ENCODE results near the gene PRKG2. TPM values are rescaled to one million over a fixed set of nuclear protein-coding genes. Genes with fewer than 3 reads are reported as not detected.

The PRKG2 gene
- total RNA-seq, 2 experiments from 2014 or later = 1.0 to 1.1 TPM

- no peaks in the 10 kb centered on the region for H3K9me2 ChIP-seq (ENCODE audit: insufficient read depth, low read length)
- CTCF ChIA-PET (ENCODE audit: unreplicated experiment) = no interaction called here
Measured at GRCh38 chr4:81198609-81199008, 16.4 kb downstream of the PRKG2 start.

DNA sequence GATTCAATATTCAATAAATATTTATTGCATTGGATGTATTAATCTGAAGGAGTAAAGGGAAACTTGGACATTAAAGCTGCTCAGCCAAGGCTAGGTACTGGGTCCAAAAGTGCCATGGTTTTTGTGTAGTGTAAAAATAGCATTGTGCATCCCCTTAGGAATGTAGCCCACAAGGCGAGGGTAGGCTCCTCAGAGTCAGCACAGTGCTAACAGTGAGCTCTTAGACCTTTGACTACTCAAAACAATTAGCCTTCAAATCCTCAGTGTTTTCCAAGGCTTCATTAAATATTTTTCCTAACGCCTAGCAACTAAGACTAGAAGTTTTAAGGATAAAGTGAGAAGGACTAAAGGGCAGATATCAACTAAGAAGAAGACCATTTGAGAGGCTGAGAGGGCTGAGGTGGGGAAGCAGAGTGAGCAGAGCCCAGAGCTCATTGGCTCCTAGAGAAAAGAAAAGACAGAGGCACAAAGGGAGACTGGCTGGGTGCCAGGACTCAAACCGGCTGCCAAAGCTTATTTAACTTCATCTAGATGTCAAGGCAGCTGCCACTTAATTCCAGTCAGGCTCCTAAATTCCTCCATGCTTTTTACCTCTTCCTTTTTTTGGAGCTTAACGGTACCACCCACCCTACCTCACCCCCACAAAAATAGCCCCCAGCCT, 17.0 kb downstream of the PRKG2 start:
- intact Hi-C loops (cut with micrococcal nuclease; ENCODE audit: unreplicated experiment) = no loop called here
- POLR2A ChIA-PET = interaction anchor here (1.1 kb wide), 1 partner anchor 46 kb away, joined by 5 read pairs; no protein-coding TSS in a partner anchor

More at GRCh38 chr4:81198609-81199008, 16.4 kb downstream of the PRKG2 start:
- Histone ChIP-seq H3K79me2 (ENCODE audit: insufficient read depth, low read depth, low read length) (no peaks in the 10 kb centered on the region), H3K4me3 (ENCODE audit: low read depth, low read length, poor library complexity, severe bottlenecking) (no peak overlapping the region), H2AFZ (ENCODE audit: low read length) (no peak overlapping the region), H4K20me1 (ENCODE audit: insufficient read depth, low read length) (no peaks in the 10 kb centered on the region), H3K4me2 (ENCODE audit: low read length) (no peak overlapping the region), H3K36me3 (ENCODE audit: insufficient read depth, low read length) (no peaks in the 10 kb centered on the region), H3K27ac (ENCODE audit: low read depth, low read length, poor library complexity, severe bottlenecking) (no peak overlapping the region), H3K9me3 (ENCODE audit: low read length) (no peaks in the 10 kb centered on the region), H3K4me1 (ENCODE audit: insufficient read depth, low read length, poor library complexity, severe bottlenecking) (no peaks in the 10 kb centered on the region)
- intact Hi-C loops (cut with micrococcal nuclease; ENCODE audit: unreplicated experiment) = no loop called here
- POLR2A ChIA-PET = interaction anchor here (1.1 kb wide), 1 partner anchor 46 kb away, joined by 5 read pairs; no protein-coding TSS in a partner anchor
- no peak for DNase-seq (ENCODE audit: low spot score)
- no peak for TF ChIP-seq EZH2phosphoT487 (IDR thresholded peaks at IDR 0.05; ENCODE audit: borderline replicate concordance, low read depth, low read length)
- TF ChIP-seq, protein P1, sequence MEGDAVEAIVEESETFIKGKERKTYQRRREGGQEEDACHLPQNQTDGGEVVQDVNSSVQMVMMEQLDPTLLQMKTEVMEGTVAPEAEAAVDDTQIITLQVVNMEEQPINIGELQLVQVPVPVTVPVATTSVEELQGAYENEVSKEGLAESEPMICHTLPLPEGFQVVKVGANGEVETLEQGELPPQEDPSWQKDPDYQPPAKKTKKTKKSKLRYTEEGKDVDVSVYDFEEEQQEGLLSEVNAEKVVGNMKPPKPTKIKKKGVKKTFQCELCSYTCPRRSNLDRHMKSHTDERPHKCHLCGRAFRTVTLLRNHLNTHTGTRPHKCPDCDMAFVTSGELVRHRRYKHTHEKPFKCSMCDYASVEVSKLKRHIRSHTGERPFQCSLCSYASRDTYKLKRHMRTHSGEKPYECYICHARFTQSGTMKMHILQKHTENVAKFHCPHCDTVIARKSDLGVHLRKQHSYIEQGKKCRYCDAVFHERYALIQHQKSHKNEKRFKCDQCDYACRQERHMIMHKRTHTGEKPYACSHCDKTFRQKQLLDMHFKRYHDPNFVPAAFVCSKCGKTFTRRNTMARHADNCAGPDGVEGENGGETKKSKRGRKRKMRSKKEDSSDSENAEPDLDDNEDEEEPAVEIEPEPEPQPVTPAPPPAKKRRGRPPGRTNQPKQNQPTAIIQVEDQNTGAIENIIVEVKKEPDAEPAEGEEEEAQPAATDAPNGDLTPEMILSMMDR (conservative IDR thresholded peaks at IDR 0.05; ENCODE audit: low read length) = no peak
- no TSS peak for BruUV-seq (replicated peaks)

More for the DNA sequence above, 17.0 kb downstream of the PRKG2 start:
- no peak overlapping the region for H3K4me2 ChIP-seq (ENCODE audit: low read length)
- TF ChIP-seq, protein P1 (conservative IDR thresholded peaks at IDR 0.05; ENCODE audit: low read length) = no peak
- TF ChIP-seq EZH2phosphoT487 (IDR thresholded peaks at IDR 0.05; ENCODE audit: borderline replicate concordance, low read depth, low read length) = no peak
- no peaks in the 10 kb centered on the region for H3K4me1 ChIP-seq (ENCODE audit: insufficient read depth, low read length, poor library complexity, severe bottlenecking)
- no peak for DNase-seq (ENCODE audit: low spot score)
- no peak overlapping the region for H2AFZ ChIP-seq (ENCODE audit: low read length)
- no peaks in the 10 kb centered on the region for H3K79me2 ChIP-seq (ENCODE audit: insufficient read depth, low read depth, low read length)
- no peaks in the 10 kb centered on the region for H4K20me1 ChIP-seq (ENCODE audit: insufficient read depth, low read length)
- H3K36me3 ChIP-seq (ENCODE audit: insufficient read depth, low read length) = no peaks in the 10 kb centered on the region
- CTCF ChIA-PET (ENCODE audit: unreplicated experiment) = no interaction called here
- no peak overlapping the region for H3K4me3 ChIP-seq (ENCODE audit: low read depth, low read length, poor library complexity, severe bottlenecking)
- H3K9me3 ChIP-seq (ENCODE audit: low read length) = no peaks in the 10 kb centered on the region
- H3K27ac ChIP-seq (ENCODE audit: low read depth, low read length, poor library complexity, severe bottlenecking) = no peak overlapping the region
- BruUV-seq (replicated peaks) = no TSS peak
- no peaks in the 10 kb centered on the region for H3K9me2 ChIP-seq (ENCODE audit: insufficient read depth, low read length)

Measured in OCI-LY7 (cell line).